Measurements from ENCODE around the gene CMYA5. TPM values are rescaled to one million over a fixed set of nuclear protein-coding genes. Genes with fewer than 3 reads are reported as not detected.

The CMYA5 gene
- total RNA-seq, 2 experiments from 2014 or later, result 0.20 to 0.22 TPM

GRCh38 chr5:79694183-79694582, 4.5 kb downstream of the CMYA5 start:
- H3K4me3 ChIP-seq (ENCODE audit: low read length), result no peak overlapping the region
- Mint-ChIP-seq H3K4me3 (no peak overlapping the region), H3K4me1 (ENCODE audit: low read depth) (no peaks in the 10 kb centered on the region), H3K27ac (no peak overlapping the region), H3K9me3 (no peaks in the 10 kb centered on the region), H3K27me3 (no peaks in the 10 kb centered on the region), H3K36me3 (ENCODE audit: low read depth) (peaks cover 9% of the 10 kb centered on the region)
- no peak overlapping the region for H3K27ac ChIP-seq (ENCODE audit: low read depth in 1 of 2, low read length in 2 of 2)
- TF ChIP-seq CTCF (IDR thresholded peaks at IDR 0.05), result no peak
- ATAC-seq (ENCODE audit: poor library complexity) (no peak), DNase-seq (no peak)
- H3K4me1 ChIP-seq (ENCODE audit: insufficient read depth, low read length), result no peaks in the 10 kb centered on the region
- ChIA-PET CTCF (no interaction called here), POLR2A (no interaction called here)
- H3K9me3 ChIP-seq (ENCODE audit: control insufficient read depth in 1 of 2, insufficient read depth in 1 of 2, low read length in 2 of 2), result peaks cover 0 to 7% of the 10 kb centered on the region in 2 experiments
- H3K36me3 ChIP-seq (ENCODE audit: insufficient read depth, low read length), result peaks cover 1% of the 10 kb centered on the region
- no peaks in the 10 kb centered on the region for H3K27me3 ChIP-seq (ENCODE audit: control insufficient read depth in 1 of 2, insufficient read depth in 2 of 2, low read length in 2 of 2)
- intact Hi-C loops (cut with DNase I, micrococcal nuclease), result no loop called here

GRCh38 chr5:79694652-79695051, 5.0 kb downstream of the CMYA5 start:
- no peak for TF ChIP-seq CTCF (IDR thresholded peaks at IDR 0.05)
- no peaks in the 10 kb centered on the region for H3K4me1 ChIP-seq (ENCODE audit: insufficient read depth, low read length)
- no peaks in the 10 kb centered on the region for H3K27me3 ChIP-seq (ENCODE audit: control insufficient read depth in 1 of 2, insufficient read depth in 2 of 2, low read length in 2 of 2)
- Mint-ChIP-seq H3K36me3 (ENCODE audit: low read depth) (peaks cover 9% of the 10 kb centered on the region), H3K4me1 (ENCODE audit: low read depth) (peaks cover 3% of the 10 kb centered on the region), H3K9me3 (no peaks in the 10 kb centered on the region), H3K27ac (no peak overlapping the region), H3K4me3 (no peak overlapping the region), H3K27me3 (no peaks in the 10 kb centered on the region)
- no peak overlapping the region for H3K4me3 ChIP-seq (ENCODE audit: low read length)
- ChIA-PET CTCF (no interaction called here), POLR2A (no interaction called here)
- H3K9me3 ChIP-seq (ENCODE audit: control insufficient read depth in 1 of 2, insufficient read depth in 1 of 2, low read length in 2 of 2), result peaks cover 0 to 4% of the 10 kb centered on the region in 2 experiments
- no peak overlapping the region for H3K27ac ChIP-seq (ENCODE audit: low read depth in 1 of 2, low read length in 2 of 2)
- DNase-seq (no peak), ATAC-seq (ENCODE audit: poor library complexity) (no peak)
- intact Hi-C loops (cut with DNase I, micrococcal nuclease), result no loop called here
- H3K36me3 ChIP-seq (ENCODE audit: insufficient read depth, low read length), result no peaks in the 10 kb centered on the region

- H3K27me3 Mint-ChIP-seq, result no peaks in the 10 kb centered on the region
- intact Hi-C loops (cut with DNase I, micrococcal nuclease), result no loop called here
- no peak overlapping the region for H3K27ac Mint-ChIP-seq
- no peak overlapping the region for H3K4me3 ChIP-seq (ENCODE audit: low read length)
- peaks cover 4% of the 10 kb centered on the region for H3K36me3 Mint-ChIP-seq (ENCODE audit: low read depth)
- POLR2A ChIA-PET, result no interaction called here
- H3K9me3 ChIP-seq (ENCODE audit: control insufficient read depth in 1 of 2, insufficient read depth in 1 of 2, low read length in 2 of 2), result no peaks in the 10 kb centered on the region
- no peak overlapping the region for H3K27ac ChIP-seq (ENCODE audit: low read depth in 1 of 2, low read length in 2 of 2)
- DNase-seq, result no peak
- no peak for TF ChIP-seq CTCF (IDR thresholded peaks at IDR 0.05)
- CTCF ChIA-PET, result interaction anchor here (0.9 kb wide), 1 partner anchor 592 kb away, joined by 3 read pairs; no protein-coding TSS in a partner anchor
- H3K4me1 ChIP-seq (ENCODE audit: insufficient read depth, low read length), result no peaks in the 10 kb centered on the region
- peaks cover 5% of the 10 kb centered on the region for H3K4me1 Mint-ChIP-seq (ENCODE audit: low read depth)
- H3K9me3 Mint-ChIP-seq, result no peaks in the 10 kb centered on the region
- no peaks in the 10 kb centered on the region for H3K27me3 ChIP-seq (ENCODE audit: control insufficient read depth in 1 of 2, insufficient read depth in 2 of 2, low read length in 2 of 2)
- no peak overlapping the region for H3K4me3 Mint-ChIP-seq
- H3K36me3 ChIP-seq (ENCODE audit: insufficient read depth, low read length), result no peaks in the 10 kb centered on the region
- ATAC-seq (ENCODE audit: poor library complexity), result no peak
Observed at GRCh38 chr5:79695526-79695925, 5.9 kb downstream of the CMYA5 start.
